HL-60 (cell line): ENCODE data around the gene PRSS56.
A peak's percentile ranks its signal among the peaks of the same experiment; 100 is the strongest.

Source experiments
- DNase-seq, 2 experiments: peaks; one replicate each; pipeline ENCODE4 v3.0.0-alpha.2; 2010 to 2020; ENCODE audit warnings: low read depth in 1 of 2, low spot score in 1 of 2
- H3K27ac ChIP-seq: fragments of 250-450 bp; sonication (Bioruptor Pico); replicated peaks from 2 replicates; pipeline ENCODE4 v1.5.1; 2020; ENCODE audit warnings: mild to moderate bottlenecking, moderate library complexity
- H3K27me3 ChIP-seq: fragments of 250-450 bp; sonication (Bioruptor Pico); 2 replicates; pipeline ENCODE4 v1.5.1; 2021; ENCODE audit warnings: mild to moderate bottlenecking, moderate library complexity; ENCODE audit not compliant: insufficient read depth, poor library complexity, severe bottlenecking
- H3K4me3 ChIP-seq: replicated peaks from 2 replicates; pipeline ENCODE4 v1.5.1; 2011; ENCODE audit warnings: mild to moderate bottlenecking, control low read depth, low read length; ENCODE audit not compliant: insufficient read depth
- GABPA ChIP-seq: IDR thresholded peaks from 2 replicates; pipeline ENCODE4 v1.6.1; 2012; ENCODE audit warnings: low read depth
- POLR2AphosphoS5 ChIP-seq: IDR thresholded peaks from 2 replicates; pipeline ENCODE4 v1.6.1; 2012; ENCODE audit warnings: low read depth
- REST ChIP-seq: IDR thresholded peaks from 2 replicates; pipeline ENCODE4 v1.6.1; 2012; ENCODE audit warnings: low read depth; ENCODE audit not compliant: insufficient replicate concordance
- SPI1 ChIP-seq: IDR thresholded peaks from 2 replicates; pipeline ENCODE4 v1.6.1; 2012; ENCODE audit warnings: low read depth, mild to moderate bottlenecking, borderline replicate concordance
- TF ChIP-seq, protein P1 (sequence below): IDR thresholded peaks from one replicate; pipeline ENCODE4 v1.5.1; 2011; ENCODE audit warnings: low read length, control low read depth, inconsistent platforms; ENCODE audit not compliant: insufficient read depth

PRSS56 gene

DNA sequence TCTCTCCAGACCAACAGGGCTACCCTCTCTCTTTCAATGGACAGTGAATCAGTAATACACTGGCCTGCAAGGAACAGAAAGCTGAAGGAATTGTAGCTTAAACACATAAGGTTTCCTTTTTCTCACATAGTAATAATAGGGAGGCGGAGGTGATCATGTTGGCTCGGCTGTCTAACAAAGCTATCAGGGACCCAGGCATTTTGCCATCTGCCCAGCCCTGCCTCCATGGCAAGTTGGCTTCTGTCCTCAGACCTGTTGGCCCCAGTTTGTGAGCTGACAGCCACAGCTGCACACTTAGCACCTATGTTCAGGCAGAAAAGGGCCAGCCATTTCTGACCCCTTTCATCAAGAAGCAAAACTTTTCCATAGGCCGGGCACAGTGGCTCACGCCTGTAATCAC lies 17.3 kb downstream of the PRSS56 start:
- TF ChIP-seq GABPA (no peak), SPI1 (no peak)
- TF ChIP-seq, protein P1, sequence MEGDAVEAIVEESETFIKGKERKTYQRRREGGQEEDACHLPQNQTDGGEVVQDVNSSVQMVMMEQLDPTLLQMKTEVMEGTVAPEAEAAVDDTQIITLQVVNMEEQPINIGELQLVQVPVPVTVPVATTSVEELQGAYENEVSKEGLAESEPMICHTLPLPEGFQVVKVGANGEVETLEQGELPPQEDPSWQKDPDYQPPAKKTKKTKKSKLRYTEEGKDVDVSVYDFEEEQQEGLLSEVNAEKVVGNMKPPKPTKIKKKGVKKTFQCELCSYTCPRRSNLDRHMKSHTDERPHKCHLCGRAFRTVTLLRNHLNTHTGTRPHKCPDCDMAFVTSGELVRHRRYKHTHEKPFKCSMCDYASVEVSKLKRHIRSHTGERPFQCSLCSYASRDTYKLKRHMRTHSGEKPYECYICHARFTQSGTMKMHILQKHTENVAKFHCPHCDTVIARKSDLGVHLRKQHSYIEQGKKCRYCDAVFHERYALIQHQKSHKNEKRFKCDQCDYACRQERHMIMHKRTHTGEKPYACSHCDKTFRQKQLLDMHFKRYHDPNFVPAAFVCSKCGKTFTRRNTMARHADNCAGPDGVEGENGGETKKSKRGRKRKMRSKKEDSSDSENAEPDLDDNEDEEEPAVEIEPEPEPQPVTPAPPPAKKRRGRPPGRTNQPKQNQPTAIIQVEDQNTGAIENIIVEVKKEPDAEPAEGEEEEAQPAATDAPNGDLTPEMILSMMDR, result no peak
- no peak overlapping the region for H3K27ac ChIP-seq
- H3K4me3 ChIP-seq, result no peak overlapping the region
- no peak for DNase-seq
- H3K27me3 ChIP-seq, result no peaks in the 10 kb centered on the region

DNA sequence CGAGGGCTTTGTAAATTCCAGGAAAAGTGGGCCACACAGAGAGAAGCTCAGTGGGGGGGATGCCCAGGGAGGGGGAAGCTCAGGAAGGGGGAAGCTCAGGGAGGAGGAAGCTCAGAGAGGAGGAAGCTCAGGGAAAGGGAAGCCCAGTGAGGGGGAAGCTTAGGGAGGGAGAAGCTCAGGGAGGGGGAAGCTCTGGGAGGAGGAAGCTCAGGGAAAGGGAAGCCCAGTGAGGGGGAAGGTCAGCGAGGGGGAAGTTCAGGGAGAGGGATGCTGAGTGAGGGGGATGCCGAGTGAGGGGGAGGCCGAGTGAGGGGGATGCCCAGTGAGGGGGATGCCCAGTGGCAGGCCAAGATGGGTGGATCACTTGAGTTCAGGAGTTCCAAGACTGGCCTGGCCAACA lies 18.5 kb downstream of the PRSS56 start:
- DNase-seq, result peak; percentile 21 to 88
- Histone ChIP-seq H3K27ac (no peak overlapping the region), H3K4me3 (no peak overlapping the region), H3K27me3 (no peaks in the 10 kb centered on the region)
- TF ChIP-seq, protein P1, result no peak
- TF ChIP-seq SPI1 (no peak), POLR2AphosphoS5 (no peak), GABPA (no peak), REST (no peak)

DNA sequence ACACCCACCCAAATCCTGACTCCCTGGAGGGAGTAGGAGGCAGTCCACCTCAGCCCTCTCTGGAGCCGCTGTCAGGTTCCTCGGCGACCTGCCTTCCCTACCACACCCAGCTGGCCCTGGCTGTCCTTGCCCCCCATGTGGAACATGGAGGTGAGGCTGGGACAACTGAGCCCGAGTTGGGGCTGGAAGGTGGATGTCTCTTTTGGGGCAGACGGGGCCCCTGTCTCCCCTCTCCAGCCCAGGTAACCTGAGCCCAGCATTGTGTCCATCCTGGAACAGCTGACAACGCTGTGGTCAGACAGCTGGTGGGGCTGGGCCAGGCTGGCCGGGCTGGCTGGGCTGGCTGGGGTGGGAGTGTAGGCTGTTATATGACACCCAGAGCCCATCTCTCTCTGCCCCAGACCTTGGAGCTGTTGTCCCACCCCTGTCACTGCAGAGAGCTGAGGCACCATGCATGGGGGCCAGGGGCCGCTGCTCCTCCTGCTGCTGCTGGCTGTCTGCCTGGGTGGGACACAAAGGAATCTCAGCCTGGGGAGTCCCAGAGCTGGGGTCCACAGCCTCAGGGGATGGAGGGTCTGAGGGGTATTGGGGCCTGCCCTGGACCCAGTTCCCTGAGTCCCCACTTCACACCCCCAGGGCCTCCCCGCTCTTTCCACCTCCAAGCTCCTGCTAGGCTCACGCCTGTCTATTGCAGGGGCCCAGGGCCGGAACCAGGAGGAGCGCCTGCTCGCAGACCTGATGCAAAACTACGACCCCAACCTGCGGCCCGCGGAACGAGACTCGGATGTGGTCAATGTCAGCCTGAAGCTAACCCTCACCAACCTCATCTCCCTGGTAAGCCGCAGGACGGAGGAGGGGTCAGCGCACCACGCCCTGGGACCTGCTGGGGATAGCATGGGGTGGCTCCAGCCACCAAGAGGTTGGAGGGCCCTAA lies 19.4 kb downstream of the PRSS56 start, which contains the start of gene CHRNG:
TSS of gene CHRNG (plus strand) at position 395 of the 934 bp plus-strand sequence. CDS start at position 451, 56 bp downstream.
- DNase-seq, result no peak
- TF ChIP-seq, protein P1, result no peak
- TF ChIP-seq POLR2AphosphoS5 (no peak), SPI1 (no peak), REST (no peak), GABPA (no peak)
- no peak within 1 kb of the TSS for H3K27ac ChIP-seq
- H3K27me3 ChIP-seq, result no peaks in the 10 kb centered on the region
- no peak within 1 kb of the TSS for H3K4me3 ChIP-seq
